COR-L47 (cell line): ENCODE data around the gene TEX22.

ENCODE experiments used
- DNase-seq: peaks from one replicate; lab custom pipeline; 2025; lab: John Stamatoyannopoulos, UW

TEX22 gene

DNA sequence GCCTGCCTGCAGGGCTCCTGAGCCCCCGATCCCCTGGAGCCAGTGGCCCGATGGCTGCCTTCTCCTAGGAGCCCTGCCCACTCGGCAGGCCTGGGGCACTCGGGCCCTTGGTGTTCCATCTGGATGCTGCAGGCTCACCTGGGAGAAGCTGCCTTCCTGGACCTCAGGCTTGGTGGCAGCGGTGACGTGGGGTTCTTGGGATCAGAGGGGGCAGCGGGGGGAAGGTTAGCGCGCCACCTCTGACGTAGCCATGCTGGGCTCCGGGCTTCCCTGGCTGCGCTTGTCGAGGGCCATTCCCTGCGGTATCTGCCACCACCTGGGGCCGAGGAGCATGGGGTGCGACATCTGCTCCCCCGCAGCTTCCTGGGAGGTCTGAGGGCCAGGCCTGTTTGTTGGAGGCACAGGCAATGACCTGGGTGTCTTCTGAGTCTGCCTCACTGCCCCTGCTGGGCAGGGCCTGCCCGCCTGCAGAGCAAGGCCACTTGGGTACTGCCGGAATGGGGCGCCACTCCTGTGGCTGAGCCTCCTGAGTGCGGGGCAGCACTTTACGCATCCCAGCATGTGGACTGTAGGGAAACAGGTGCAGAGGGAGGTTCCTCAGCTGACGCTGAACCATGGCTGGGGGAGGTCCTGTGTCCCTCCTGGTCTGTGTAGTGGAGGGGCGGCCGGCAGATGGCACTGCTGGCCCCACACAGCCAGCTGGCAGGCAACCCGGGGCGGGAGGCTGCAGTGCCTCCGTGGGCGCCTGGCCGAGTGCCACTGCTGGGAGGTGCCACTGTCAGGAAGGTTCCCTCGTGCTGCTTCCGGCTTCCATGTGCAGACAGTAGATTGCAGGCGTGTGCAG is 41.6 kb downstream of the TEX22 start:
- peak; percentile 94 for DNase-seq

DNA sequence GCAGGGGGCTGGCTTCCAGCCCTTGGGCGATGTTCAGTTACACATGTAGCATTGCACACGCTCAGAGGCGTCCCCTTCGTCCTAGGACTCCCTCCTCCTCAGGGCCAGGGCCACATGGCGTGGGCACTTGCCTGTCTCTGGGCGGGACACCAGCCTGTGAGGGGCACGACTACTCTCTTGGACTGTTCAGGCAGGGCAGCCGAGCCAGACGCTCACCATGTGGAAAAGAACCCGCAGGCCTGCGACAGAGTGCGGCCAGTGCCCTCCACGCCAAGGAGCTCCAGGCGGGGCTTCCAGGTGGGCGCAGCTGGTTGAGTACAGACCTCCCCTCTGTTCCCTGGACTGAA is 42.2 kb downstream of the TEX22 start:
- DNase-seq: no peak

DNA sequence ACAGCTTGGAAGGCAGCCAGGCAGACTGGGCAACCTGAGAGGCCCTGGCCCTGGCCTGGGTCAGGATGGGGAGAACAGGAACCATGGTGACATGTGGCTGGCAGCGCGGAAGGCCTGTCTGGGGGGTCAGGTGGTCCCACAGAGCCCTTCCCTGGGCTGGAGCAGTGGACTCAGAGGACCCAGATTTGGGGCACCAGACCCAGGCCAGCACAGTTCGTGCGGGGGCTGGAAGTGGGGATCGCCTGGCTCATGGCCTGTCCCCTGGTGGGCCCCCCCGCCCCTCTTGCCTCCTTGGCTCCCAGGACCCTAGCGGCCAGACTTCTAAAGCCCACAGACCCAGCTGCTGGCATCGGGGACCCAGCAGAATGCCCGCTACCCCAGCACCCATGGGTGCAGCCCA is 42.7 kb downstream of the TEX22 start:
- no peak for DNase-seq

DNA sequence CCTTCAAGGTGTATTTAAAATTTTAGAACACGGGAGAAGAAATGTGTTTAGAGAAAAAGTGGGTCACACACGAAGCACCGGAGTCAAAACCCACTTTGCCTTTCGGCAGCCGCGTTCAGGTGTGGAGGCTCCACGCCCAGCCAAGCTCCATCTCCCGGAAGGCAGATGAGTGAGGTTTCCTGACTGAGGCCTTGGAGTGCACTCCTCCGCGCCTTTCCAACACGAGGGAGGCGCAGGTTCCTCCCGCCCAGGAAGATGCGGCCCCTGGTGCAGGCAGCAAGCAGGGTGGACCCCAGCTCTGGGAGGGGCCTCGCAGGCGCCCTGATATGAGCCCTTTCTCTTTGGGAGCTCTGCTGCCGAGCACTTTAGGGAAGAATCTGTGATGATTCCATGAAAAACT is 43.8 kb downstream of the TEX22 start:
- no peak for DNase-seq

DNA sequence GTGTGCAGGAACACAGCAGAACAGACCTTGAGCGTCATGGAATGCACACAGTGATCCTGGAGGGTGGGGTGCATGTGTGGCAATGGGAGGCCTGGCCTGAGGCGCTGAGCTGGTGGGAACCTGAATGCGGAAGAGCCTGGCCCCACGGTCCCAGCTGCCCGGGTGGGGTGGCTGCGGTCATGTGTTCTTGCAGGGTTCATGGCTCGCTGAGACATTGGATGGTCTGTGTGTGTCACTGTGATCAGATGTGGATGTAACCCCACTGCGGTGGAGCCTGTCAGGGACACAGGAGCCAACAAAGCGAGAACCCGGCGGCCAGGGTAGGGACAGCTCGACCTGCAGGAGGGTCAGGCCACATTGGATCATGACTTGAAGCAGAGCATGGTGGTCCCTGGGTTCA is 44.5 kb downstream of the TEX22 start:
- no peak for DNase-seq

DNA sequence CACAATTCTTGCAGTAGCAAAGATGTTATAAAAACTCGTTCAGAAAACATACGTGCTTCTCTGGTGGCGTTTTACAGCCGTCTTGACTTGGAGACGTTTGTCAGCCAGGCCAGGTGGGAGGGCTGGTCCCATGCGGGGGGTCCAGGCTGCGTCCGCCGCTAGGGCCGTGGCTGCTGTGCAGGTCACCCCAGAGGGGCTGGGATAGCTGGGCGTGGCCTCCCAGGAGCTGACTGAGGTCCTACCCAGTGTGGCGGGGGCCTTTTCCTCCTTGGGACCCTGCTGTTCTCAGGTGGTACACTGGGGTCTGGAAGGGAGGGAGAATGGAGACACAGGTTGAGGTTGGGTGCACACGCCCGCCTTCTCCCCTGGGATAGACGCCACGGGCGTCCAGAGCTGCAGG is 46.5 kb downstream of the TEX22 start:
- no peak for DNase-seq

DNA sequence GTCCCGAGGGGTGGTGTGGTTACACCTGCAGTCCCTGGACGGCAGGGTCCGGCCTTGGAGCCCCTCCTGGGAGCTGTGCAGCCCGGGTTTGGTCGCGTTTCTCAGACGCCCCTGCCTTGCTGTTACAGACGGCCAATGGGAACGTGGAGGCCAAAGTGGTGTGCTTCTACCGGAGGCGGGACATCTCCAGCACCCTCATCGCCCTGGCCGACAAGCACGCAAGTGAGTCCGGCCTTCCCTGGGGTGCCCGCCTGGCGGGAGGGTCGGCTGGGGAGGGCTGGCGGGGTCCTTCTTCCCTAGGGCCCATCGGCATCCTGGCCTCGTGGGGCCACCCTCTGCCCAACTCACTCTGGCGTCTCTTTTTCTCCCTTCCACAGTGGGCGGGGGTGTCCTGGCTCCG is 47.0 kb downstream of the TEX22 start:
- DNase-seq: no peak

DNA sequence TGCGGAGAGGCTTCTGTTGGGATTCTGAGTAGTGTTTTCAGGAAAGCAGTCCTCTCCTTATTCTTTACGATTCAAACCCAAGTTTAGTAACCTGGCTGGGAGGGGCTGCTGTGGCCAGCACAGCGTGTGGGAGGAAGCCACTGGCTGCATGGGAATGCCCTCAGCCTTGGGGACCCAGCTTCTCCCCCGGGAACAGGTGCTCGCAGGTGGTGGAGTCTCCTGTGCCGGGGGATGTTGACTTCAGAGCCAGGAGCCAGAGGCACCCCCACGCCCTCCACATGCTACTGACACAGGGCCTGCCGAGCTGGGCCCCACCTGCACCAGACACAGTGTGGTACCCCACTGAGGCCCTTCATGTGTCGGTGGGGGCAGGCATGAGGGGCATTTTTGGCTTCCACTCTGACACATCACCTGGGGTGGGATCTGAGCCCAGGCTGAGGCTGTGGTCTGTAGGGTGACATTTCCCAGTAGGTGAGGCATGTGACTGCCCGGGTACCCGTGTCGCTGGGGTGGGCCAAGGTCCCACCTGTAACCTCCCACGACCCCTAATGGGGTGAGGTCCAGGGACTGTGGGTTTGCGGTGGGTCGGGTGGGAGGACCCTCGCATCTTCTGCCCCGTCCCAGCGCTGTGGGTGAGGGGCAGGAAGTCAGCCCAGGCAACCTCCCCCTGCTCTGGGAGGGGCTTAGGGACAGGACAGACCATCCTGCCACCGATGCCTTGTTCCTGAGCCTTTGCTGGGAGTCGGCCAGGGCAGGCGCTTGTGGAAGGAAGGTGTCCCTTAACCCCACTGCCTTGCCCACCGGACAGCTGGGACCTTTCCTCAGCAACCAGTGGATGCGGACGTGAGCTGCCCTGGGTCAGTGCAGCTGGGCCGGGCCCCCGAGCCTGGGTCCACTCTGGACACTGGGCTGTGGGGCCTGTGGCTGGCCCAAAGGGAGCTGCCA is 47.8 kb downstream of the TEX22 start:
- no peak for DNase-seq

DNA sequence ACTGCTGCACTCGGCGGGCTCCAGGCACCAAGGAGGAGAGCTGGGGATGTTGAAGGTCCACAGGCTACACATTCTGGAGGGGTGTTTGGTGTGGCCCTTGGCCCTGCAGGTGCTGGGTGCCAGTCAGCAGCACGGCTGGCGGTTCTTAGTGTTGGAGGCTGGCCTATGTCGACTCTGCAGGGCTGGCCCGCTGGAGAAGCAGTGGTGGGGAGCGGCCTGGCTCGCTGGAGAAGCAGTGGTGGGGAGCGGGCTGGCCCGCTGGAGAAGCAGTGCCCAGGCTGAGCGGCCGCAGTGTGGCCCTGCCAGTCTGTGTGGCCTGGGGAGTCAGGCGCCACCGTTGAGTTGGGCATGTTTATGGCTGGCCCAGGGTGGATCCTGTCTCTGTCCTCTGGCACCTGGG is 48.6 kb downstream of the TEX22 start:
- no peak for DNase-seq

DNA sequence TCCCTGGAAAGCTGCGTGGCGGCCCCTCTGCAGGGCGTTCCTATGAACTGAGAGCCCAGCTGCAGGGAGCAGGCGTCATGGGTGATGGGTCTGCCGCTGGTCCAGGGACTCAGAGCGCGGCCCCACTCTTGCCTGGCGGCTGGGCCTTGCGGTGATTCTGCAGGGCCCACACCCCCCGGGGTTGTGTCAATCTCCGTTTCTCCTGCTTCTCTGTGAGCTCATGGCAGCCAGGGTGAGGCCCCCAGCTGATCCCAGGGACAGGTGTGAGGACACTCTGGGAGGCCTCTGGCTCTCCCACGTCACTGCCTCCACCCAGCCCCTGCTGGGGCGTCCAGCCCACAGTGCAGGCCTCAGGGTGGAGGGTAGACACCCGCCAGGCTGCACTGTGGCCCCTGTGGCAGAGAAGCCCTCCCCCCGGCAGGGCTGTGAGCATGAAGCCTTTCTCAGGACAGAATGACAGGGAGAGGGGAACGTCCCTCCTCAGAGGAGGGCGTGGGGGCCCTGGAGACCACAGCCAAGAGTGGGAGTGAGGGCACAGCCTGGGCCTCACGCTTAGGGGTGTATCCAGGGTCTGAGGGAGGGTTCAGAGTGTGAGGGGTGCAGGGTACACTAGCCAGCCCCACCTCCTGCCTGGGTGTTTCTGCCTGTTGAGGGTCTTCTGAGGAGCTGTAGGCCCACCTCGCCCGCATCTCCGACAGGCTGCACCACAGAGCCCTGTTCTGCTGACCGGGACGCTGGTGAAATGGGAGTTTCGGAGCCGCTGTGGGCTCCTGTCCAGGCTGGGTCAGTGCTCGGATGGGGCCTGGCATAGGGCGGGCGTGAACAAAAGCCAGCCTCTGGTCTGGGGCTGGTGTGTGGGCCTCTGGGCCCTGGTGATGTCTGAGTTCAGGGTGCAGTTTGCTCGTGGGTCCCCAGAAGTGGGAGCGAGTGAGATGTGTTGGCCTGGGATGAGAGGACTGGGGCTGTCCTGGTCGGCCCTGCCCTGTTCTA is 49.6 kb downstream of the TEX22 start:
- no peak for DNase-seq

DNA sequence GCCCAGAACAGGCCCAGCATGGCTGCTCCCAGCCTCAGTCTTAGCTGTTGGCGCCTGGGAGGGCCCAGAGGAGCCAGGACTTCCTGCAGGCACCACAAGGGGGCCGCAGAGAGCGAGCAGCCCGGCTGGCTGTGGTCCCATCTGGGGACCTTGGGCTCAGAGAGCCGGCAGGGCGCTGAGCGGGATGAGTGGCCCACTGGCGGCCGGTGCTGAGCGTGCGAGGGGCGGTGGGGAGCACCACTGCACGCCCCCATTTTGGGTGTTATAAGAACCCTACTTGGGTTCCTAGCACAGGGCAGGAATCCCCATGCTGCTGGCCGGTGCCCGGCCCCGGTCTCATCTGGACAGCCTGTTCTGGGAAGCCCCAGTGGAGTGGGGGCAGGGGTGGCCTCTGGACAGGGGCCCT is 50.4 kb downstream of the TEX22 start:
- peak; percentile 31 for DNase-seq

DNA sequence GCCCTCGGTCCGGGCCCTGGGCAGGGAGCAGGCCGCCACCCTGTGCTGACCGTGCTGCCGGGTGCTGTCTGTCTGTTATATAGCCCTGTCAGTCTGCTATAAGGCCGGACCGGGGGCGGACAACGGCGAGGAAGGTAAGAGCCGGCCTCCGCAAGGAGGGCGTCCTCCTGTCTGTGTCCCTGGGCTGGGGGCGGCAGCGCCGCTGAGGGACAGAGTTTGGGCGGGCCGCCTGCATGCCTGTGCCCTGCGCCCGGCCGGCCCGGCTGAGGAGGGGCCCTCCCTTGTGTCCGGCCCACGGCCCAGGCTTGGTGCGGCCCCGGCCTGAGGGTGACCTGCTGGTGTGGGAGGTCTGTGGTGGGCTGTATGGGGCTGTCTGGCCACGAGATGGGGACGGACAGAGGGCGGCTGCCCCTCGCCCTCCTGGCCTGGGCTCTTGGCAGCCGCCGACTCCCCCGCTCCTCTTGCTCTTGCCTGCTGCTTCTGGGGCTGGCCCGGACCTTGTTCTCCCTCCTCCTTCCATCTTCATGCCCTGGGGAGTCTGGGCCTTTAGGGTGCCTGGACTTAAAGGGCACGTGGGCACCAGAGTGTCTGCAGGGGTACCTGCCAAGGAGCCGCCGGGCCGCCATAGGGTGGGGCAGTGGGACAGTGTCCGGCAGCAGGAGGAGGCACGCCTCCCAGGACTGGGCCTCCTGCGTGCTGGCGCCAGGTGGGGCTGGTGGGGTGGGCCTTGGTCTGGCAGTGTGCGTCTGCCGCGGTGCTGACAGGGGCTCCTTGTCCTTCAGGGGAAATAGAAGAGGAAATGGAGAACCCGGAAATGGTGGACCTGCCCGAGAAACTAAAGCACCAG is 51.2 kb downstream of the TEX22 start:
- no peak for DNase-seq

DNA sequence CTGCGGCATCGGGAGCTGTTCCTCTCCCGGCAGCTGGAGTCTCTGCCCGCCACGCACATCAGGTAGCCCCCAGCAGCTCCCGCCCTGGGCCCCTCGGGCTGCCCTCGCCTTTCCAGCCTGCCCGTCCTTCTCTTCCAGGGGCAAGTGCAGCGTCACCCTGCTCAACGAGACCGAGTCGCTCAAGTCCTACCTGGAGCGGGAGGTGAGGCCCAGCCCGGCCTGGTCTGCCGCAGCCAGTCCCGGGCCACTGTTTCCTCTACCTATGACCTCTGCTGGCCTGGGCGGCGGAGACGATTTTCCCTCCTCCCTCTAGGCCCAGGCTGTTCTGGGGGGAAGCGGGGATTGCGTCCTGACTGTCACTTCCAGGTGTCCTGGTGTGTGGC is 51.8 kb downstream of the TEX22 start:
- DNase-seq: no peak

DNA sequence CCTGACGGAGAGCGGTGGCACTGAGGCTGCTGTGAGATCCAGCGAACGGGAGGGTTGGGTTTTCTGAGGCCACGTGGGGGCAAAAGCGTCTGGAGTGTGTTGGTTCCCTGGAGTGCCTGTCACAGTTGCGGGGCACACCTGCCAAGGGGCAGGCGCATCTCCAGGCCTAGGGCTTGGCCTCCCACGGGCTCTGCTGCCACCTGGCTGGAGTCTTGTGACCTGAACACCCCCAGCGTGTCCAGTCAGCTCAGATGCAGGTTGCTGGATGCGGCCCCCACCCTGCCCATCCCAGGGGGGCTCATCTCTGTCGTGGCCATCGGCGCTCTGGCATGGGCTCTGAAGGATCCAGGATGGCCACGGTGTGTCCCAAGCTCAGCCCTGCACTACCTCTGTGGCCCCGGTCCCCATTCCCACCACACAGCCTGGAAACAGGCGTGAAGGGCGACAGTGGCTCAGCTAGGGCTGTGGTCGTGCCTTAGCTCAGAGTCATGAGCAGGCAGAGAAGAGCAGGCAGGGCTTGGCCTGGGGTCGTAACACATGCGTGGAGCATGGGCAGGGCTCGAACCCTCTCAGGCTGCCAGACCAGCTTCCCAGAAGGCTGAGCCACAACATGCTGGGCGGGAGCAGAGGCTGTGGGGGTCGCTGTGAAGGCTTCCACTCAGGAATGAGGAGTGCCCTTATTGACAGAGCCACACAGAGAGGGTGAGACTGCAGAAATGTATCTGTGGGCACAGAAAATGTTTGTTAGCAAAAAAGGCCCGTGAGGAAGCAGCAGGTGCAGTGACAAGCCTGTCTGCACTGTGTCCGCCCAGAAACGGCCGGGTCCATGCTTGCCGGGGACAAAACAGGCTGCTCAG is 52.8 kb downstream of the TEX22 start:
- DNase-seq: no peak

DNA sequence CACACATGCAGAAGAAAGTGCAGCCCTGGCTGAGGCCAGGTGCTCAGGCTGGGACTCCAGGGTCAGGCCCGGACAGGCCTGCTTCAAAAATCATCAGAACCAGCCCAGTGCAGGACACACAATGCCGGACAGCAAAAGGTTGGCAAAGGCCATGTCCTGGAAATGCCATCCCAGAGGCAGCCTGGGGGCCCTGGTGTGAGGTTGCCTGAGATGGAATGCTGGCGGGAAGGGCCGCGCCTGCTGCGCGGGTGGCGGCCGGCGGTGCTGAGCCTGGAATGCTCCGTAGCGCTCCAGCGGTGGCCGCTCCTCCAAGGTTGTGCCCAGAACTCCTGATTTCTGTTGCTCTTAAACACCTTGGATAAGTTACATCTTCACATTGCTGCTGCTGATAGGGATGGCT is 54.6 kb downstream of the TEX22 start:
- no peak for DNase-seq

DNA sequence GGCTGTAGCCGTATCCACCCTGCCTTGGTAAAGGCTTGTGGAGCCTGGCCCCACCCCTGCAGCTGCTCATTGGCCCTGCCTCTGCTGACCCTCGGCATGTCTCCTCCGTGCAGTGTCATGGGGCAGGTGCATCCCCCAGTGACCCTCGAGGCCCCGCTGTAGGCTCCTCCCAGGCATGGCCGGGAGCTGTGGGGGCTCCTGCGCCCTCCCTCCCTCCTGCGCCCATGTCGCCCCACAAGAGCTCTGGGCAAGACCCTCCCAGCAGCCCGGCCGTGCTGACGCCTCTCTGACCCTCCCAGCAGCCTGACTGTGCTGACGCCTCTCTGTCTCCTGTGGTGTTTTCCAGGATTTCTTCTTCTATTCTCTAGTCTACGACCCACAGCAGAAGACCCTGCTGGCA is 55.5 kb downstream of the TEX22 start:
- no peak for DNase-seq

DNA sequence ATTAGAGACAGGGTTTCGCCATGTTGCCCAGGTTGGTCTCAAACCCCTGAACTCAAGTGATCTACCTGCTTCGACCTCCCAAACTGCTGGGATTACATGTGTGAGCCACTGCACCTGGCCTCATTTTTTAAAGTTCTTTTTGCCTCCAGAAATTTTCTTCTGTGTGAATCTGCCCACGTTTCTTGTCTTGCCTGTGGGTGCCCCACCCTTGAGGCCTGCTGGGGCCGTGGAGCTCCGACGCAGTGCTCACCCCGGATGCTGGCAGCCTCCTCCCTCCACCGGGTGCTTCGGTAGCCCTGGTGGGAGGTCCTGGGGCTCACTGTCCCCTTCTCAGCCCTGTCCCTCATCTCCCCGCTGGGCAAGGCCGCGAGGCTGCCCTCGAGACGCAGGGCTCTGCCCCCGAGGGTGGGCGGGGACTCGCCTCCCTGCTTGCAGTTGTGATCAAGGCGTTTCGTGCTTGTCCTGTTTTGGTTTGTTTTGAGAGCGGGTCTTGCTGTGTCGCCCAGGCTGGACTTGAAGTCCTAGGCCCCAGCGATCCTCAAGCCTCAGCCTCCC is 56.8 kb downstream of the TEX22 start:
- DNase-seq: no peak

DNA sequence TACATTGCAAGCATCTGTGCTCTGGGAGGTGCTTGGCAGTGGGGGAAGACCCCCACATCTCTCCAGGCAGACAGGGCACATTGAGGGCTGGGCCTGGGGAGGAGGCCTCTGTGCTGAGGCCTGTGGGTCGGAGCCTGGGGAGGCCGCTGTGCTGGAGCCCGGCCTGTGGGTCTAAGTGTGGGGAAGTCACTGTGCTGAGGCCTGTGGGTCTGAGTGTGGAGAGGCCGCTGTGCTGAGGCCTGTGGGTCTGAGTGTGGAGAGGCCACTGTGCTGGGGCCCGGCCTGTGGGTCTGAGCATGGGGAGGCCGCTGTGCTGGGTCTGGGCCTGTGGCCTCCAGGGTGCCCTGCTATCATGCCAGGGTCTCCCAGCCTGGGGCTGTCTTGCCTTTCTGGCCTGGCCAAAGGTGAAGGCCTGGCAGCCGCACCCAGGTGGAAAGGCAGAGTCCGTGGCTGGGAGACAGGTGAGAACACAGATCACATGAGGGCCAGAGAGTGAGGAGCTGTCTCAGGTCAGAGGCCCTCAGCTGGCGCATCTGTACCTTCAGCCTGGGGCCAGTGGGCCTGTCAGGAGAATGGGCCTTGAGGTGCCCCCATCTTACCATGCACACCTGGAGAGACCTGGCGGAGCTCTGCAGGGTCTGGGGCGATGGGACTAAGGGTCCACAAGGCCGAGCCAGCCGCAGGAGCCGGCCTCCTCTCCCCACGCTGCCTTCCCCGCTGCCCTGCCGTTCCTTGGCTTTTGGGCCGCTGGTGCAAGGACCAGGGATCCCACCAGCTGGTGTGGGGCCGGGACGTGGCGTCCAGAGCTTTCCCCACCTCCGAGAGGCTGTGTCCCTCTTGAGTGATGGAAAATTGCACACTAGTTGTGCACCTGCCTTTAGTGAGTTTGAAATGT is 57.7 kb downstream of the TEX22 start:
- DNase-seq: no peak
